ENCODE data around the gene INTS15.

- TF ChIP-seq GATA3 (IDR thresholded peaks at IDR 0.05; ENCODE audit: low read depth, low read length) (no peak), GATA2 (IDR thresholded peaks at IDR 0.05; ENCODE audit: low read depth, low read length) (no peak)
Measured at GRCh38 chr7:6577369-6578113, 12.3 kb upstream of the INTS15 start, which contains the start of gene ZDHHC4.

All from SH-SY5Y (cell line).